SJCRH30 (cell line): ENCODE results near the gene SLC39A2. TPM values are rescaled to one million over a fixed set of nuclear protein-coding genes. Genes with fewer than 3 reads are reported as not detected.

Experiments used
- DNase-seq, 2 experiments: peaks; one replicate each; pipeline ENCODE4 v3.0.0-alpha.2; 2015 to 2020
- H3K27ac ChIP-seq: fragments of 250-450 bp; sonication (Bioruptor Pico); 2 replicates; pipeline ENCODE4 v1.5.1; 2020; ENCODE audit warnings: mild to moderate bottlenecking, moderate library complexity
- H3K27me3 ChIP-seq: fragments of 250-450 bp; sonication (Bioruptor Pico); 2 replicates; pipeline ENCODE4 v1.5.1; 2020; ENCODE audit warnings: mild to moderate bottlenecking, moderate library complexity
- H3K36me3 ChIP-seq: fragments of 250-450 bp; sonication (Bioruptor Pico); 2 replicates; pipeline ENCODE4 v1.5.1; 2020; ENCODE audit warnings: mild to moderate bottlenecking, moderate library complexity
- H3K4me1 ChIP-seq: fragments of 250-450 bp; sonication (Bioruptor Pico); 2 replicates; pipeline ENCODE4 v1.5.1; 2020; ENCODE audit warnings: mild to moderate bottlenecking, moderate library complexity
- H3K4me3 ChIP-seq: fragments of 250-450 bp; sonication (Bioruptor Pico); 2 replicates; pipeline ENCODE4 v1.5.1; 2020; ENCODE audit warnings: mild to moderate bottlenecking, moderate library complexity
- H3K9me3 ChIP-seq: fragments of 250-450 bp; sonication (Bioruptor Pico); replicated peaks from 2 replicates; pipeline ENCODE4 v1.5.1; 2020; ENCODE audit warnings: mild to moderate bottlenecking, moderate library complexity
- total RNA-seq: library from RNA; depleted of rRNA; stranded (reverse); fragments of >200 nt; shearing (Covaris generic); gene quantifications from 2 replicates; pipeline ENCODE4 v1.2.3, GENCODE V29; 2014

Gene SLC39A2
- total RNA-seq, 1 experiment from 2014 or later, result 0.06 TPM

- Histone ChIP-seq H3K4me1 (peaks cover 3% of the 10 kb centered on the region; the same call in 1 of the 2 replicates), H3K9me3 (no peaks in the 10 kb centered on the region), H3K27me3 (no peaks in the 10 kb centered on the region; the same call in 1 of the 2 replicates), H3K27ac (no peak overlapping the region), H3K36me3 (no peaks in the 10 kb centered on the region), H3K4me3 (no peak overlapping the region)
- no peak for DNase-seq
These were observed 16.2 kb downstream of the SLC39A2 start for GRCh38 chr14:21015312-21015711.

- no peak overlapping the region for H3K27ac ChIP-seq
- no peak for DNase-seq
- H3K9me3 ChIP-seq, result no peaks in the 10 kb centered on the region
- no peaks in the 10 kb centered on the region; the same call in 1 of the 2 replicates for H3K27me3 ChIP-seq
- H3K36me3 ChIP-seq, result no peaks in the 10 kb centered on the region
- H3K4me3 ChIP-seq, result no peak overlapping the region
- H3K4me1 ChIP-seq, result peaks cover 3% of the 10 kb centered on the region; the same call in 1 of the 2 replicates
These were observed 17.5 kb downstream of the SLC39A2 start for GRCh38 chr14:21016413-21017190.

GRCh38 chr14:21017528-21018245 lies 18.6 kb downstream of the SLC39A2 start:
- Histone ChIP-seq H3K9me3 (no peaks in the 10 kb centered on the region), H3K36me3 (no peaks in the 10 kb centered on the region), H3K27me3 (no peaks in the 10 kb centered on the region; the same call in 1 of the 2 replicates), H3K4me1 (peaks cover 3% of the 10 kb centered on the region; the same call in 1 of the 2 replicates), H3K27ac (no peak overlapping the region), H3K4me3 (no peak overlapping the region)
- no peak for DNase-seq

- no peak overlapping the region for H3K4me3 ChIP-seq
- H3K36me3 ChIP-seq, result no peaks in the 10 kb centered on the region
- no peak for DNase-seq
- peaks cover 3% of the 10 kb centered on the region; the same call in 1 of the 2 replicates for H3K4me1 ChIP-seq
- H3K27ac ChIP-seq, result no peak overlapping the region
- H3K9me3 ChIP-seq, result no peaks in the 10 kb centered on the region
- H3K27me3 ChIP-seq, result peaks cover 4% of the 10 kb centered on the region; the same call in 1 of the 2 replicates
These were observed 19.2 kb downstream of the SLC39A2 start for GRCh38 chr14:21018286-21018685.

GRCh38 chr14:21018781-21019180 lies 19.7 kb downstream of the SLC39A2 start:
- DNase-seq, result no peak
- H3K36me3 ChIP-seq, result no peaks in the 10 kb centered on the region
- H3K9me3 ChIP-seq, result no peaks in the 10 kb centered on the region

GRCh38 chr14:21019366-21019765 lies 20.3 kb downstream of the SLC39A2 start:
- H3K27ac ChIP-seq, result no peak overlapping the region
- H3K9me3 ChIP-seq, result no peaks in the 10 kb centered on the region
- no peaks in the 10 kb centered on the region for H3K36me3 ChIP-seq
- H3K4me3 ChIP-seq, result no peak overlapping the region
- H3K4me1 ChIP-seq, result peaks cover 3% of the 10 kb centered on the region; the same call in 1 of the 2 replicates
- DNase-seq, result no peak
- peaks cover 13% of the 10 kb centered on the region; the same call in 1 of the 2 replicates for H3K27me3 ChIP-seq

More at GRCh38 chr14:21018781-21019180, 19.7 kb downstream of the SLC39A2 start:
- Histone ChIP-seq H3K27ac (no peak overlapping the region), H3K4me1 (peaks cover 3% of the 10 kb centered on the region; the same call in 1 of the 2 replicates), H3K4me3 (no peak overlapping the region), H3K27me3 (peaks cover 8% of the 10 kb centered on the region; the same call in 1 of the 2 replicates)

- DNase-seq, result no peak
- no peak overlapping the region for H3K4me3 ChIP-seq
- no peaks in the 10 kb centered on the region for H3K4me1 ChIP-seq
- no peaks in the 10 kb centered on the region for H3K9me3 ChIP-seq
- no peaks in the 10 kb centered on the region for H3K36me3 ChIP-seq
- no peak overlapping the region for H3K27ac ChIP-seq
- H3K27me3 ChIP-seq, result peaks cover 20% of the 10 kb centered on the region
These were observed 22.0 kb downstream of the SLC39A2 start for GRCh38 chr14:21020977-21021545.

GRCh38 chr14:21022686-21023085 lies 23.6 kb downstream of the SLC39A2 start:
- Histone ChIP-seq H3K4me3 (no peak overlapping the region), H3K9me3 (no peaks in the 10 kb centered on the region), H3K27ac (no peak overlapping the region), H3K36me3 (no peaks in the 10 kb centered on the region), H3K4me1 (no peaks in the 10 kb centered on the region), H3K27me3 (peaks cover 20% of the 10 kb centered on the region)
- DNase-seq, result no peak

GRCh38 chr14:21023174-21023573 lies 24.1 kb downstream of the SLC39A2 start:
- Histone ChIP-seq H3K4me3 (no peak overlapping the region), H3K9me3 (no peaks in the 10 kb centered on the region), H3K4me1 (no peaks in the 10 kb centered on the region), H3K27me3 (peaks cover 20% of the 10 kb centered on the region), H3K27ac (no peak overlapping the region), H3K36me3 (no peaks in the 10 kb centered on the region)
- DNase-seq, result no peak

GRCh38 chr14:21023817-21024584 lies 24.9 kb downstream of the SLC39A2 start:
- Histone ChIP-seq H3K27ac (no peak overlapping the region), H3K4me1 (no peaks in the 10 kb centered on the region), H3K36me3 (no peaks in the 10 kb centered on the region), H3K27me3 (peaks cover 20% of the 10 kb centered on the region), H3K9me3 (no peaks in the 10 kb centered on the region), H3K4me3 (peak overlapping the region; percentile 66)
- no peak for DNase-seq

GRCh38 chr14:21024585-21025370 lies 25.7 kb downstream of the SLC39A2 start, which contains the start of gene NDRG2:
TSS of gene NDRG2 (minus strand) at chr14:21025061. CDS start at chr14:21023315, 1,746 bp downstream.
- Histone ChIP-seq H3K36me3 (no peaks in the 10 kb centered on the region), H3K4me1 (no peaks in the 10 kb centered on the region), H3K27ac (no peak within 1 kb of the TSS), H3K4me3 (peak within 1 kb of the TSS; percentile 66), H3K9me3 (no peaks in the 10 kb centered on the region), H3K27me3 (peaks cover 20% of the 10 kb centered on the region)
- peak; percentile 54 to 65 for DNase-seq

- Histone ChIP-seq H3K9me3 (no peaks in the 10 kb centered on the region), H3K27me3 (peaks cover 20% of the 10 kb centered on the region), H3K27ac (no peak overlapping the region)
These were observed 26.5 kb downstream of the SLC39A2 start for GRCh38 chr14:21025371-21026273.

More at GRCh38 chr14:21025371-21026273, 26.5 kb downstream of the SLC39A2 start:
- DNase-seq, result peak in 1 of 2 experiments; percentile 18
- H3K4me1 ChIP-seq, result no peaks in the 10 kb centered on the region
- H3K36me3 ChIP-seq, result no peaks in the 10 kb centered on the region
- peak overlapping the region; percentile 66 for H3K4me3 ChIP-seq
